ENCODE results near the gene LIN37.

- TF ChIP-seq CTCF (IDR thresholded peaks at IDR 0.05; ENCODE audit: low read depth, low read length, missing input control) = no peak
- TF ChIP-seq RAD21 (IDR thresholded peaks at IDR 0.05) = no peak
- TF ChIP-seq YY1 (IDR thresholded peaks at IDR 0.05) = no peak
These were observed 18.3 kb downstream of the LIN37 start for GRCh38 chr19:35766571-35767104.

Measured in liver (tissue), 3 donors.